K562 (cell line): Measurements from ENCODE around the gene TRIM73. TPM values are rescaled to one million over a fixed set of nuclear protein-coding genes. Genes with fewer than 3 reads are reported as not detected.
"Not testable (repeated sequence)": the region's sequence is repeated elsewhere in the genome, so short reads cannot be mapped to it uniquely, and the experiment has no call there.

Experiments used
- ATAC-seq: fragments of 200-7000 bp; cut with Tn5 transposase; 3 replicates; pipeline ENCODE4 v1.9.1; 2020; ENCODE audit warnings: moderate library complexity
- BruUV-seq: library from RNA; stranded (reverse); fragments of 400-500 nt; replicated peaks from 2 replicates; lab custom pipeline; 2021; lab: Mats Ljungman, UMichigan
- CTCF ChIA-PET: fragments of 300-600 bp; formaldehyde crosslinking; extraction: SDS; loops from one replicate; lab custom pipeline; 2021; ENCODE audit warnings: low intra/inter-chr PET ratio; lab: Yijun Ruan, JAX
- POLR2A ChIA-PET: fragments of 300-600, 350-650 bp; sonication (Branson Sonifier 250); formaldehyde crosslinking; extraction: SDS; loops from one replicate; lab custom pipeline; 2021; ENCODE audit warnings: antibody characterized with exemption, inconsistent platforms; lab: Yijun Ruan, JAX
- DNase-seq, 4 experiments: peaks; one replicate each; pipeline versions ENCODE4 v3.0.0 to v3.0.0-alpha.2; 2011 to 2018; ENCODE audit warnings: low spot score in 3 of 4, mixed read lengths in 3 of 4; ENCODE audit errors: extremely low read depth in 1 of 4
- FAIRE-seq: peaks from 2 replicates; lab custom pipeline; 2011; peaks lifted over from hg19 to GRCh38; lab: Jason Lieb, UNC
- H2AFZ ChIP-seq: 2 replicates; pipeline ENCODE4 v1.6.0; 2011; ENCODE audit warnings: low read depth, low read length, control low read depth, inconsistent platforms
- H3K27ac ChIP-seq: fragments of 200-600 bp; 3 replicates; pipeline ENCODE4 v1.8.0; 2011; ENCODE audit warnings: low read depth, mild to moderate bottlenecking, control low read depth, inconsistent platforms, low read length, moderate library complexity, mixed read lengths; ENCODE audit errors: extremely low read depth
- H3K27me3 ChIP-seq, 2 experiments: fragments of 300-600 bp in 1 of 2; 2 replicates in 1 of 2; 3 replicates in 1 of 2; pipeline versions ENCODE4 v1.6.0 to v1.8.0; 2011; ENCODE audit warnings: inconsistent platforms in 2 of 2, low read length in 2 of 2, mild to moderate bottlenecking in 1 of 2, mixed read lengths in 1 of 2, moderate library complexity in 1 of 2; ENCODE audit not compliant: control insufficient read depth in 2 of 2, insufficient read depth in 2 of 2
- H3K36me3 ChIP-seq: fragments of 300-600 bp; 3 replicates; pipeline ENCODE4 v1.8.0; 2011; ENCODE audit warnings: mild to moderate bottlenecking, low read length, inconsistent platforms; ENCODE audit not compliant: control insufficient read depth, insufficient read depth
- H3K4me1 ChIP-seq, 2 experiments: fragments of 200-600 bp in 1 of 2; replicated peaks in 1 of 2; 2 replicates in 1 of 2; 3 replicates in 1 of 2; pipeline versions ENCODE4 v1.5.1 to v1.8.0; 2011; ENCODE audit warnings: inconsistent platforms in 2 of 2, low read length in 2 of 2, mild to moderate bottlenecking in 1 of 2, mixed read lengths in 1 of 2, moderate library complexity in 1 of 2; ENCODE audit not compliant: control insufficient read depth in 2 of 2, insufficient read depth in 2 of 2
- H3K4me2 ChIP-seq: 2 replicates; pipeline ENCODE4 v1.6.1; 2011; ENCODE audit warnings: low read length, control low read depth, inconsistent platforms, mixed read lengths; ENCODE audit not compliant: insufficient read depth
- H3K4me3 ChIP-seq: fragments of 200-600 bp; sonication (generic), shearing (Covaris generic); 2 replicates; pipeline ENCODE4 v1.5.1; 2016; ENCODE audit warnings: control low read depth, inconsistent platforms
- H3K79me2 ChIP-seq: fragments of 200-600 bp; 3 replicates; pipeline ENCODE4 v1.8.0; 2011; ENCODE audit warnings: low read length, inconsistent platforms; ENCODE audit not compliant: control insufficient read depth, insufficient read depth
- H3K9ac ChIP-seq, 2 experiments: 2 replicates each; pipeline versions ENCODE4 v1.6.0 to v1.6.1; 2011; ENCODE audit warnings: low read depth in 2 of 2, low read length in 2 of 2, control low read depth in 1 of 2, inconsistent platforms in 1 of 2, mild to moderate bottlenecking in 1 of 2, mixed read lengths in 1 of 2; ENCODE audit not compliant: insufficient read depth in 1 of 2
- H3K9me1 ChIP-seq: one replicate; pipeline ENCODE4 v1.6.0; 2011; ENCODE audit warnings: inconsistent platforms, mild to moderate bottlenecking, low read length, moderate library complexity; ENCODE audit not compliant: control insufficient read depth, insufficient read depth
- H3K9me3 ChIP-seq: replicated peaks from 2 replicates; pipeline ENCODE4 v1.5.1; 2011; ENCODE audit warnings: low read depth, low read length, inconsistent platforms; ENCODE audit not compliant: control insufficient read depth, insufficient read depth
- H4K20me1 ChIP-seq: replicated peaks from 2 replicates; pipeline ENCODE4 v1.6.1; 2011; ENCODE audit warnings: low read length, inconsistent platforms, mixed read lengths; ENCODE audit not compliant: control insufficient read depth, insufficient read depth
- WGBS: fragments of 100-300 bp; shearing (Covaris generic); methylation state at CpG from one replicate; pipeline ENCODE4 v1.1.6; 2016; ENCODE audit warnings: low coverage, mixed read lengths; ENCODE audit not compliant: insufficient coverage; ENCODE audit errors: missing lambda C conversion rate; 5-methylcytosine and 5-hydroxymethylcytosine counted together
- in situ Hi-C: fragments of 300-500 bp; cut with MboI; formaldehyde crosslinking; loops from 4 replicates; pipeline ENCODE4 v1.15.0; 2018; ENCODE audit warnings: inconsistent platforms, mixed read lengths
- intact Hi-C: fragments of 100-400 bp; cut with micrococcal nuclease; formaldehyde crosslinking; loops from 2 replicates; pipeline ENCODE4 v1.14.2; 2022
- polyA plus RNA-seq, 8 experiments: library from polyadenylated mRNA; depleted of rRNA in 4 of 8; stranded (reverse) in 5 of 8; unstranded in 3 of 8; fragments of >200 nt; fragmentation: Nextera tagmentation in 2 of 8; fragmentation: Illumina TruSeq in 1 of 8; extraction: Ambion mirVana in 2 of 8; extraction: Trizol in 1 of 8; gene quantifications; 2 replicates each; pipeline versions ENCODE4 v1.2.1 to v1.2.3, GENCODE V29; 2011 to 2014; ENCODE audit warnings: inconsistent platforms in 1 of 8, missing spikeins in 1 of 8
- total RNA-seq, 7 experiments: library from RNA; depleted of rRNA in 6 of 7; stranded (reverse); fragments of >200 nt in 6 of 7; fragmentation: Illumina TruSeq in 2 of 7; extraction: Trizol in 2 of 7; gene quantifications; 2 replicates each; pipeline versions ENCODE4 v1.2.1 to v1.2.3, GENCODE V29; 2011 to 2021; ENCODE audit warnings: low replicate concordance in 1 of 7
- TF ChIP-seq, protein P1 (sequence below): fragments of 450-650 bp; IDR thresholded peaks from 2 replicates; pipeline ENCODE4 v1.6.1; 2016; ENCODE audit warnings: mild to moderate bottlenecking, moderate library complexity

The TRIM73 gene
- total and polyA plus RNA-seq, 9 of the 15 experiments (the other 6 are each of a cell fraction or from before 2014, with no cell fraction given), result 0.04 to 1.2 (median 0.80) TPM; not detected in 4

DNA sequence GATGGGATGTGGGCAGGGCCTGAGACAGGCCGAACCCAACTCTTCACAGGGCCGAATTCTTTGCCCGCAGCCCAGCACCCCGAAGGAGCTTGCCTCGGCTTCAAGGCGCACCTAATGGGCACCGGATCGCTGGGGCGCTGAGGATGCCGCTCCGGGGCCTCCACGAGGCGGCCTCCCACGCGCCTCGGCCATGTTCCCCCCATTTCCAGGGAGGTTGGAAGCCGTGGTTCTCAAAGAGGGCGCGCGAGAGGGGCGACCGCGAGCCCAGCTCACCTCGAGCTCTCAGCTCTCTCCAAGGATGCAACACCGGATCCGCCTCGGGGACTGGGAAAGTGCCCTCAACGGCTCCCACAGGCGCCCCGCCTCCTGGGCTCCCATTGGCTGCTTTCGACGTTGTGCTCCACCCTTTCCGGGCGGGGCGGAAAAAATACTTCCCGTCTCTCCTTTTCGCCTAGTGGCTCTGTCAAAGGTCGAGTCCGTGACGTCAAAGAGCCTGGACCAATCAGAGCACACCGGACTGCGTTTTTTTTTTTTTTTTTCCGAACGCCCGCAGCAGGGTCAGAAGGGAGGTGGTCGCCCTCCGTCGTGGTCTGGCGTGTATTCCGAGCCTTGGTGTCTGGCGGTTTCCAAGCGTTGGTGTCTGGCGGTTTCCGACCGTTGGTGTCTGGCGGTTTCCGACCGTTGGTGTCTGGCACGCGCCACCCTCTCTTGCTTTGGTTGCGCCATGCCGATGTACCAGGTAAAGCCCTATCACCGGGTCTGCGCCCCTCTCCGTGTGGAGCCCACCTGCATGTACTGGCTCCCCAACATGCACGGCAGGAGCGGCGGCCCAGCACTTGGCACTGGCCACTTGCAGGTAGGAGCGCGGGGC is 36.5 kb upstream of the TRIM73 start (continued):
- TF ChIP-seq, protein P1, sequence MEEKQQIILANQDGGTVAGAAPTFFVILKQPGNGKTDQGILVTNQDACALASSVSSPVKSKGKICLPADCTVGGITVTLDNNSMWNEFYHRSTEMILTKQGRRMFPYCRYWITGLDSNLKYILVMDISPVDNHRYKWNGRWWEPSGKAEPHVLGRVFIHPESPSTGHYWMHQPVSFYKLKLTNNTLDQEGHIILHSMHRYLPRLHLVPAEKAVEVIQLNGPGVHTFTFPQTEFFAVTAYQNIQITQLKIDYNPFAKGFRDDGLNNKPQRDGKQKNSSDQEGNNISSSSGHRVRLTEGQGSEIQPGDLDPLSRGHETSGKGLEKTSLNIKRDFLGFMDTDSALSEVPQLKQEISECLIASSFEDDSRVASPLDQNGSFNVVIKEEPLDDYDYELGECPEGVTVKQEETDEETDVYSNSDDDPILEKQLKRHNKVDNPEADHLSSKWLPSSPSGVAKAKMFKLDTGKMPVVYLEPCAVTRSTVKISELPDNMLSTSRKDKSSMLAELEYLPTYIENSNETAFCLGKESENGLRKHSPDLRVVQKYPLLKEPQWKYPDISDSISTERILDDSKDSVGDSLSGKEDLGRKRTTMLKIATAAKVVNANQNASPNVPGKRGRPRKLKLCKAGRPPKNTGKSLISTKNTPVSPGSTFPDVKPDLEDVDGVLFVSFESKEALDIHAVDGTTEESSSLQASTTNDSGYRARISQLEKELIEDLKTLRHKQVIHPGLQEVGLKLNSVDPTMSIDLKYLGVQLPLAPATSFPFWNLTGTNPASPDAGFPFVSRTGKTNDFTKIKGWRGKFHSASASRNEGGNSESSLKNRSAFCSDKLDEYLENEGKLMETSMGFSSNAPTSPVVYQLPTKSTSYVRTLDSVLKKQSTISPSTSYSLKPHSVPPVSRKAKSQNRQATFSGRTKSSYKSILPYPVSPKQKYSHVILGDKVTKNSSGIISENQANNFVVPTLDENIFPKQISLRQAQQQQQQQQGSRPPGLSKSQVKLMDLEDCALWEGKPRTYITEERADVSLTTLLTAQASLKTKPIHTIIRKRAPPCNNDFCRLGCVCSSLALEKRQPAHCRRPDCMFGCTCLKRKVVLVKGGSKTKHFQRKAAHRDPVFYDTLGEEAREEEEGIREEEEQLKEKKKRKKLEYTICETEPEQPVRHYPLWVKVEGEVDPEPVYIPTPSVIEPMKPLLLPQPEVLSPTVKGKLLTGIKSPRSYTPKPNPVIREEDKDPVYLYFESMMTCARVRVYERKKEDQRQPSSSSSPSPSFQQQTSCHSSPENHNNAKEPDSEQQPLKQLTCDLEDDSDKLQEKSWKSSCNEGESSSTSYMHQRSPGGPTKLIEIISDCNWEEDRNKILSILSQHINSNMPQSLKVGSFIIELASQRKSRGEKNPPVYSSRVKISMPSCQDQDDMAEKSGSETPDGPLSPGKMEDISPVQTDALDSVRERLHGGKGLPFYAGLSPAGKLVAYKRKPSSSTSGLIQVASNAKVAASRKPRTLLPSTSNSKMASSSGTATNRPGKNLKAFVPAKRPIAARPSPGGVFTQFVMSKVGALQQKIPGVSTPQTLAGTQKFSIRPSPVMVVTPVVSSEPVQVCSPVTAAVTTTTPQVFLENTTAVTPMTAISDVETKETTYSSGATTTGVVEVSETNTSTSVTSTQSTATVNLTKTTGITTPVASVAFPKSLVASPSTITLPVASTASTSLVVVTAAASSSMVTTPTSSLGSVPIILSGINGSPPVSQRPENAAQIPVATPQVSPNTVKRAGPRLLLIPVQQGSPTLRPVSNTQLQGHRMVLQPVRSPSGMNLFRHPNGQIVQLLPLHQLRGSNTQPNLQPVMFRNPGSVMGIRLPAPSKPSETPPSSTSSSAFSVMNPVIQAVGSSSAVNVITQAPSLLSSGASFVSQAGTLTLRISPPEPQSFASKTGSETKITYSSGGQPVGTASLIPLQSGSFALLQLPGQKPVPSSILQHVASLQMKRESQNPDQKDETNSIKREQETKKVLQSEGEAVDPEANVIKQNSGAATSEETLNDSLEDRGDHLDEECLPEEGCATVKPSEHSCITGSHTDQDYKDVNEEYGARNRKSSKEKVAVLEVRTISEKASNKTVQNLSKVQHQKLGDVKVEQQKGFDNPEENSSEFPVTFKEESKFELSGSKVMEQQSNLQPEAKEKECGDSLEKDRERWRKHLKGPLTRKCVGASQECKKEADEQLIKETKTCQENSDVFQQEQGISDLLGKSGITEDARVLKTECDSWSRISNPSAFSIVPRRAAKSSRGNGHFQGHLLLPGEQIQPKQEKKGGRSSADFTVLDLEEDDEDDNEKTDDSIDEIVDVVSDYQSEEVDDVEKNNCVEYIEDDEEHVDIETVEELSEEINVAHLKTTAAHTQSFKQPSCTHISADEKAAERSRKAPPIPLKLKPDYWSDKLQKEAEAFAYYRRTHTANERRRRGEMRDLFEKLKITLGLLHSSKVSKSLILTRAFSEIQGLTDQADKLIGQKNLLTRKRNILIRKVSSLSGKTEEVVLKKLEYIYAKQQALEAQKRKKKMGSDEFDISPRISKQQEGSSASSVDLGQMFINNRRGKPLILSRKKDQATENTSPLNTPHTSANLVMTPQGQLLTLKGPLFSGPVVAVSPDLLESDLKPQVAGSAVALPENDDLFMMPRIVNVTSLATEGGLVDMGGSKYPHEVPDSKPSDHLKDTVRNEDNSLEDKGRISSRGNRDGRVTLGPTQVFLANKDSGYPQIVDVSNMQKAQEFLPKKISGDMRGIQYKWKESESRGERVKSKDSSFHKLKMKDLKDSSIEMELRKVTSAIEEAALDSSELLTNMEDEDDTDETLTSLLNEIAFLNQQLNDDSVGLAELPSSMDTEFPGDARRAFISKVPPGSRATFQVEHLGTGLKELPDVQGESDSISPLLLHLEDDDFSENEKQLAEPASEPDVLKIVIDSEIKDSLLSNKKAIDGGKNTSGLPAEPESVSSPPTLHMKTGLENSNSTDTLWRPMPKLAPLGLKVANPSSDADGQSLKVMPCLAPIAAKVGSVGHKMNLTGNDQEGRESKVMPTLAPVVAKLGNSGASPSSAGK, result peak; percentile 34; the same call in 1 of the 2 replicates

DNA sequence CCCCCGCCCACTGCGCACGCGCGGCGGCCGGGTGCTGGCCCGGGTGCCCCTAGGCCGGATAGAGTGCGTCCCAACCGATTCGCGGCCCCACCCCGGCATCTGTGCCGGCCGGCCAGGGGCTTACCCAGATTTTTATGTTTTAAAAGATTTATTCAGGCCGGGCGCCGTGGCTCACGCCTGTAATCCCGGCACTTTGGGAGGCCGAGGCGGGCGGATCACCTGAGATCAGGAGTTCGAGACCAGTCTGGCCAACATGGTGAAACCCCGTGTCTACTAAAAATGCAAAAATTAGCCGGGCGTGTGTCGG is 35.9 kb upstream of the TRIM73 start:
- POLR2A ChIA-PET, H3K9ac ChIP-seq, H3K9me3 ChIP-seq, FAIRE-seq, CTCF ChIA-PET, DNase-seq, H3K79me2 ChIP-seq, H3K27ac ChIP-seq, H3K27me3 ChIP-seq, in situ Hi-C loops, H3K4me2 ChIP-seq, H3K9me1 ChIP-seq, H2AFZ ChIP-seq, H3K36me3 ChIP-seq, H4K20me1 ChIP-seq, H3K4me1 ChIP-seq, intact Hi-C loops, BruUV-seq: not testable (repeated sequence)
- WGBS, result no CpG with 5 or more reads among the region's 29 CpGs
- ATAC-seq, result peak; percentile 89
- H3K4me3 ChIP-seq, result peak overlapping the region; percentile 37; the same call in 1 of the 2 replicates
